Caco-2 (cell line): ENCODE results near the gene RIPOR2. TPM values are rescaled to one million over a fixed set of nuclear protein-coding genes. Genes with fewer than 3 reads are reported as not detected.

Source experiments
- BruUV-seq: library from RNA; stranded (reverse); fragments of 400-500 nt; replicated peaks from 2 replicates; lab custom pipeline; 2021; lab: Mats Ljungman, UMichigan
- CTCF ChIA-PET: fragments of 300-600 bp; sonication (Branson Sonifier 250); formaldehyde crosslinking; loops from one replicate; lab custom pipeline; 2022; ENCODE audit warnings: antibody characterized with exemption; lab: Charles Lee
- POLR2A ChIA-PET: fragments of 300-600 bp; sonication (Branson Sonifier 250); formaldehyde crosslinking; loops from one replicate; lab custom pipeline; 2022; ENCODE audit warnings: antibody characterized with exemption; lab: Charles Lee
- DNase-seq, 2 experiments: peaks; one replicate each; pipeline versions ENCODE4 v3.0.0 to v3.0.0-alpha.2; 2020 to 2022
- H3K27me3 ChIP-seq: replicated peaks from 2 replicates; pipeline ENCODE4 v1.6.0; 2011; ENCODE audit warnings: low read length; ENCODE audit not compliant: control insufficient read depth, insufficient read depth
- H3K36me3 ChIP-seq: 2 replicates; pipeline ENCODE4 v1.5.1; 2011; ENCODE audit warnings: low read length; ENCODE audit not compliant: control insufficient read depth, insufficient read depth
- H3K4me1 ChIP-seq: fragments of 250-450 bp; sonication (Bioruptor Pico); 2 replicates; pipeline ENCODE4 v1.5.1; 2020; ENCODE audit warnings: mild to moderate bottlenecking
- H3K4me3 ChIP-seq: 2 replicates; pipeline ENCODE4 v1.5.1; 2011; ENCODE audit warnings: low read depth, mild to moderate bottlenecking, control low read depth, low read length
- H3K9me3 ChIP-seq: fragments of 250-450 bp; sonication (Bioruptor Pico); 2 replicates; pipeline ENCODE4 v1.5.1; 2020; ENCODE audit warnings: mild to moderate bottlenecking, moderate library complexity
- H3K27ac Mint-ChIP-seq: one replicate; pipeline ENCODE4 v1.8.0; 2022; ENCODE audit warnings: mixed read lengths; ENCODE audit not compliant: unreplicated experiment
- H3K27me3 Mint-ChIP-seq: one replicate; pipeline ENCODE4 v1.8.0; 2022; ENCODE audit warnings: mixed read lengths; ENCODE audit not compliant: insufficient read depth, unreplicated experiment
- H3K36me3 Mint-ChIP-seq: one replicate; pipeline ENCODE4 v1.8.0; 2022; ENCODE audit warnings: mild to moderate bottlenecking, mixed read lengths; ENCODE audit not compliant: insufficient read depth, unreplicated experiment
- H3K4me1 Mint-ChIP-seq: one replicate; pipeline ENCODE4 v1.8.0; 2022; ENCODE audit warnings: low read depth, mixed read lengths; ENCODE audit not compliant: unreplicated experiment
- H3K4me3 Mint-ChIP-seq: one replicate; pipeline ENCODE4 v1.8.0; 2022; ENCODE audit warnings: mild to moderate bottlenecking, moderate library complexity, mixed read lengths; ENCODE audit not compliant: unreplicated experiment
- H3K9me3 Mint-ChIP-seq: one replicate; pipeline ENCODE4 v1.8.0; 2022; ENCODE audit warnings: mixed read lengths; ENCODE audit not compliant: unreplicated experiment
- CTCF ChIP-seq, 2 experiments: fragments of 200-600 bp in 1 of 2; IDR thresholded peaks; 1 replicate in 1 of 2; 2 replicates in 1 of 2; pipeline versions ENCODE4 v1.5.1 to v1.8.0; 2011 to 2022; ENCODE audit warnings: antibody characterized with exemption in 1 of 2, control low read depth in 1 of 2, inconsistent platforms in 1 of 2, low read depth in 1 of 2, low read length in 1 of 2, mild to moderate bottlenecking in 1 of 2, moderate library complexity in 1 of 2; ENCODE audit not compliant: insufficient read depth in 1 of 2, severe bottlenecking in 1 of 2, unreplicated experiment in 1 of 2
- intact Hi-C: fragments of 100-400 bp; cut with micrococcal nuclease; formaldehyde crosslinking; loops from one replicate; pipeline ENCODE4 v1.10.0; 2022; ENCODE audit not compliant: unreplicated experiment
- total RNA-seq: library from RNA; stranded (reverse); gene quantifications from 2 replicates; pipeline ENCODE4 v1.2.3, GENCODE V29; 2022

Gene RIPOR2
- total RNA-seq, 1 experiment from 2014 or later, result 0.64 TPM

- no peak for DNase-seq
- ChIA-PET CTCF (no interaction called here), POLR2A (no interaction called here)
- Histone ChIP-seq H3K36me3 (no peaks in the 10 kb centered on the region), H3K4me3 (no peak overlapping the region), H3K9me3 (no peaks in the 10 kb centered on the region), H3K4me1 (no peaks in the 10 kb centered on the region), H3K27me3 (no peaks in the 10 kb centered on the region)
- no peak overlapping the region for H3K27ac Mint-ChIP-seq
- intact Hi-C loops, result loop anchor here (5.0 kb wide), 1 partner anchor 53 kb away; no protein-coding TSS in a partner anchor
- TF ChIP-seq CTCF (IDR thresholded peaks at IDR 0.05; ENCODE audit: insufficient read depth in 1 of 2, low read depth in 1 of 2, low read length in 1 of 2, severe bottlenecking in 1 of 2, unreplicated experiment in 1 of 2), result no peak
- no peaks in the 10 kb centered on the region for H3K36me3 Mint-ChIP-seq
- no peaks in the 10 kb centered on the region for H3K4me1 Mint-ChIP-seq
- H3K9me3 Mint-ChIP-seq, result no peaks in the 10 kb centered on the region
- peaks cover 5% of the 10 kb centered on the region for H3K27me3 Mint-ChIP-seq
- no peak overlapping the region for H3K4me3 Mint-ChIP-seq
- no TSS peak for BruUV-seq
Measured at GRCh38 chr6:24859608-24860200, 76.1 kb downstream of the RIPOR2 start.

DNA sequence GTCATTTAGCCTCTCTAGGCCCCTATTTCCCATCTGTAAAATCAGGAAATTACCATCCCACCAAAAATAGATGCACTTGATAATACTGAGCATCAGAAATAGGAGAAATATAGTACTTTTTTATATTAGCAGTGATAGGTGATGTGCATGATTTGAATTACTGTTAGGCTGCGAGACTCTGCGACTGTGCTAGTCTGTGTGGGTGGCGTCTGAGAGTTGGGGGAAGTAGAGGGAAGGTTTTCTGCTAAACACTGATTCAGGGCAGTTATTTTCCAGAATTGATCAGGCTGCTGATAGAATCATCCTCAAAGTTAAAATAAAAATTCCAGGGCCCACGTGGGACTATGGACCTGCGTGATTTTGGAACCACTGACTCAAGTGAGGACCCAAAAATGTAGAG lies 76.6 kb downstream of the RIPOR2 start:
- no peak overlapping the region for H3K4me3 ChIP-seq
- no peak overlapping the region for H3K4me3 Mint-ChIP-seq
- peaks cover 5% of the 10 kb centered on the region for H3K27me3 Mint-ChIP-seq
- no peaks in the 10 kb centered on the region for H3K4me1 ChIP-seq
- H3K9me3 ChIP-seq, result no peaks in the 10 kb centered on the region
- no peak for DNase-seq
- no peaks in the 10 kb centered on the region for H3K27me3 ChIP-seq
- intact Hi-C loops, result loop anchor here (5.0 kb wide), 1 partner anchor 53 kb away; no protein-coding TSS in a partner anchor
- H3K36me3 Mint-ChIP-seq, result no peaks in the 10 kb centered on the region
- ChIA-PET POLR2A (no interaction called here), CTCF (no interaction called here)
- TF ChIP-seq CTCF (IDR thresholded peaks at IDR 0.05; ENCODE audit: insufficient read depth in 1 of 2, low read depth in 1 of 2, low read length in 1 of 2, severe bottlenecking in 1 of 2, unreplicated experiment in 1 of 2), result no peak
- no peaks in the 10 kb centered on the region for H3K4me1 Mint-ChIP-seq
- H3K36me3 ChIP-seq, result no peaks in the 10 kb centered on the region
- BruUV-seq, result no TSS peak
- H3K27ac Mint-ChIP-seq, result no peak overlapping the region
- H3K9me3 Mint-ChIP-seq, result no peaks in the 10 kb centered on the region

GRCh38 chr6:24858177-24858653 lies 77.5 kb downstream of the RIPOR2 start:
- intact Hi-C loops, result loop anchor here (5.0 kb wide), 1 partner anchor 54 kb away; no protein-coding TSS in a partner anchor
- no peak overlapping the region for H3K4me3 Mint-ChIP-seq

More at GRCh38 chr6:24858177-24858653, 77.5 kb downstream of the RIPOR2 start:
- Mint-ChIP-seq H3K4me1 (no peaks in the 10 kb centered on the region), H3K27me3 (peaks cover 5% of the 10 kb centered on the region), H3K27ac (no peak overlapping the region), H3K9me3 (no peaks in the 10 kb centered on the region), H3K36me3 (no peaks in the 10 kb centered on the region)
- no peaks in the 10 kb centered on the region for H3K27me3 ChIP-seq
- DNase-seq, result no peak
- no TSS peak for BruUV-seq
- CTCF ChIA-PET, result interaction anchor here (1.1 kb wide), 1 partner anchor 212 kb away, joined by 3 read pairs; no protein-coding TSS in a partner anchor
- H3K36me3 ChIP-seq, result no peaks in the 10 kb centered on the region
- no peak for TF ChIP-seq CTCF (IDR thresholded peaks at IDR 0.05; ENCODE audit: insufficient read depth in 1 of 2, low read depth in 1 of 2, low read length in 1 of 2, severe bottlenecking in 1 of 2, unreplicated experiment in 1 of 2)
- H3K4me1 ChIP-seq, result no peaks in the 10 kb centered on the region
- POLR2A ChIA-PET, result no interaction called here
- H3K9me3 ChIP-seq, result no peaks in the 10 kb centered on the region
- no peak overlapping the region for H3K4me3 ChIP-seq
